ENCODE results near the gene DAP3. TPM values are rescaled to one million over a fixed set of nuclear protein-coding genes. Genes with fewer than 3 reads are reported as not detected.

DAP3 gene
- total and polyA plus RNA-seq, 2 donors (not counting 1 experiment from before 2014, with no cell fraction given) = 54.2 to 103 TPM

GRCh38 chr1:155669233-155670162 lies 19.4 kb upstream of the DAP3 start:
- Histone ChIP-seq H3K79me2 (ENCODE audit: control insufficient read depth, insufficient read depth, low read length) (no peaks in the 10 kb centered on the region), H3K4me2 (ENCODE audit: extremely low read depth, insufficient read depth, low read length) (no peak overlapping the region), H3K9me3 (ENCODE audit: control insufficient read depth, insufficient read depth, low read depth, low read length) (no peaks in the 10 kb centered on the region), H3K27ac (ENCODE audit: insufficient read depth, low read length) (no peak overlapping the region), H3K4me1 (ENCODE audit: control insufficient read depth, extremely low read depth, insufficient read depth, low read length) (no peaks in the 10 kb centered on the region), H3K27me3 (ENCODE audit: control insufficient read depth, insufficient read depth, low read length) (no peaks in the 10 kb centered on the region), H3K36me3 (ENCODE audit: control insufficient read depth, insufficient read depth, low read length) (peaks cover 11% of the 10 kb centered on the region), H2AFZ (ENCODE audit: low read length) (no peak overlapping the region), H3K4me3 (replicated peaks in 1 of 4; ENCODE audit: control extremely low read depth in 1 of 4, insufficient read depth in 1 of 4, low read depth in 3 of 4, low read length in 4 of 4) (no peak overlapping the region), H3K9ac (ENCODE audit: insufficient read depth, low read length) (no peak overlapping the region), H4K20me1 (ENCODE audit: control insufficient read depth, extremely low read depth, insufficient read depth, low read length) (no peaks in the 10 kb centered on the region)
- TF ChIP-seq, protein P1, sequence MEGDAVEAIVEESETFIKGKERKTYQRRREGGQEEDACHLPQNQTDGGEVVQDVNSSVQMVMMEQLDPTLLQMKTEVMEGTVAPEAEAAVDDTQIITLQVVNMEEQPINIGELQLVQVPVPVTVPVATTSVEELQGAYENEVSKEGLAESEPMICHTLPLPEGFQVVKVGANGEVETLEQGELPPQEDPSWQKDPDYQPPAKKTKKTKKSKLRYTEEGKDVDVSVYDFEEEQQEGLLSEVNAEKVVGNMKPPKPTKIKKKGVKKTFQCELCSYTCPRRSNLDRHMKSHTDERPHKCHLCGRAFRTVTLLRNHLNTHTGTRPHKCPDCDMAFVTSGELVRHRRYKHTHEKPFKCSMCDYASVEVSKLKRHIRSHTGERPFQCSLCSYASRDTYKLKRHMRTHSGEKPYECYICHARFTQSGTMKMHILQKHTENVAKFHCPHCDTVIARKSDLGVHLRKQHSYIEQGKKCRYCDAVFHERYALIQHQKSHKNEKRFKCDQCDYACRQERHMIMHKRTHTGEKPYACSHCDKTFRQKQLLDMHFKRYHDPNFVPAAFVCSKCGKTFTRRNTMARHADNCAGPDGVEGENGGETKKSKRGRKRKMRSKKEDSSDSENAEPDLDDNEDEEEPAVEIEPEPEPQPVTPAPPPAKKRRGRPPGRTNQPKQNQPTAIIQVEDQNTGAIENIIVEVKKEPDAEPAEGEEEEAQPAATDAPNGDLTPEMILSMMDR (conservative IDR thresholded peaks at IDR 0.05 in 1 of 2, IDR thresholded peaks at IDR 0.05 in 1 of 2; ENCODE audit: low read depth in 1 of 2, low read length in 2 of 2) = no peak
- TF ChIP-seq EZH2 (IDR thresholded peaks at IDR 0.05; ENCODE audit: low read length, missing control alignments) = no peak
- DNase-seq (ENCODE audit: low read depth in 2 of 2) = no peak

GRCh38 chr1:155671750-155672149 lies 17.1 kb upstream of the DAP3 start:
- Histone ChIP-seq H3K36me3 (ENCODE audit: control insufficient read depth, insufficient read depth, low read length) (peaks cover 11% of the 10 kb centered on the region), H4K20me1 (ENCODE audit: control insufficient read depth, extremely low read depth, insufficient read depth, low read length) (no peaks in the 10 kb centered on the region), H2AFZ (ENCODE audit: low read length) (no peak overlapping the region), H3K79me2 (ENCODE audit: control insufficient read depth, insufficient read depth, low read length) (no peaks in the 10 kb centered on the region), H3K27ac (ENCODE audit: insufficient read depth, low read length) (no peak overlapping the region), H3K4me2 (ENCODE audit: extremely low read depth, insufficient read depth, low read length) (no peak overlapping the region), H3K4me3 (replicated peaks in 1 of 4; ENCODE audit: control extremely low read depth in 1 of 4, insufficient read depth in 1 of 4, low read depth in 3 of 4, low read length in 4 of 4) (no peak overlapping the region), H3K9me3 (ENCODE audit: control insufficient read depth, insufficient read depth, low read depth, low read length) (no peaks in the 10 kb centered on the region), H3K9ac (ENCODE audit: insufficient read depth, low read length) (no peak overlapping the region), H3K4me1 (ENCODE audit: control insufficient read depth, extremely low read depth, insufficient read depth, low read length) (no peaks in the 10 kb centered on the region), H3K27me3 (ENCODE audit: control insufficient read depth, insufficient read depth, low read length) (no peaks in the 10 kb centered on the region)
- DNase-seq (ENCODE audit: low read depth in 2 of 2) = no peak
- TF ChIP-seq, protein P1 (conservative IDR thresholded peaks at IDR 0.05 in 1 of 2, IDR thresholded peaks at IDR 0.05 in 1 of 2; ENCODE audit: low read depth in 1 of 2, low read length in 2 of 2) = no peak
- TF ChIP-seq EZH2 (IDR thresholded peaks at IDR 0.05; ENCODE audit: low read length, missing control alignments) = no peak

DNA sequence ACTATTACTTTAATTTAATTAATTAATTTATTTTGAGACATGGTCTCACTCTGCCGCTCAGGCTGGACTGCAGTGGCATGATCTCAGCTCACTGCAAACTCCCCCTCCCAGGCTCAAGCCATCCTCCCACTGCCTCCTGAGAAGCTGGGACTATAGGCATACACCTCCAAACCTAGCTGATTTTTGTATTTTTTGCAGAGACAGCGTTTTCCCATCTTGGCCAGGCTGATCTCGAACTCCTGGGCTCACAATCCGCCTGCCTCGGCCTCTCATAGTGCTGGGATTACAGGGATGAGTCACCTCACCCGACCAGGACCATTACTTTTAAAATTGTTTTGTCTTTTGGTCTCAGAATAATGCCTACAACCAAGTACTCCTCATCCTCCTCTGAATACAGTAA lies 15.9 kb upstream of the DAP3 start:
- H3K4me1 ChIP-seq (ENCODE audit: control insufficient read depth, extremely low read depth, insufficient read depth, low read length) = no peaks in the 10 kb centered on the region
- no peak overlapping the region for H3K27ac ChIP-seq (ENCODE audit: insufficient read depth, low read length)
- no peak overlapping the region for H2AFZ ChIP-seq (ENCODE audit: low read length)
- no peaks in the 10 kb centered on the region for H3K9me3 ChIP-seq (ENCODE audit: control insufficient read depth, insufficient read depth, low read depth, low read length)
- H3K27me3 ChIP-seq (ENCODE audit: control insufficient read depth, insufficient read depth, low read length) = no peaks in the 10 kb centered on the region
- H4K20me1 ChIP-seq (ENCODE audit: control insufficient read depth, extremely low read depth, insufficient read depth, low read length) = no peaks in the 10 kb centered on the region
- H3K4me3 ChIP-seq (replicated peaks in 1 of 4; ENCODE audit: control extremely low read depth in 1 of 4, insufficient read depth in 1 of 4, low read depth in 3 of 4, low read length in 4 of 4) = no peak overlapping the region
- H3K9ac ChIP-seq (ENCODE audit: insufficient read depth, low read length) = no peak overlapping the region
- H3K4me2 ChIP-seq (ENCODE audit: extremely low read depth, insufficient read depth, low read length) = no peak overlapping the region
- peaks cover 11% of the 10 kb centered on the region for H3K36me3 ChIP-seq (ENCODE audit: control insufficient read depth, insufficient read depth, low read length)
- DNase-seq (ENCODE audit: low read depth in 2 of 2) = no peak
- H3K79me2 ChIP-seq (ENCODE audit: control insufficient read depth, insufficient read depth, low read length) = no peaks in the 10 kb centered on the region
- TF ChIP-seq, protein P1 (conservative IDR thresholded peaks at IDR 0.05 in 1 of 2, IDR thresholded peaks at IDR 0.05 in 1 of 2; ENCODE audit: low read depth in 1 of 2, low read length in 2 of 2) = no peak
- TF ChIP-seq EZH2 (IDR thresholded peaks at IDR 0.05; ENCODE audit: low read length, missing control alignments) = no peak
